ENCODE data around the gene PRCD.
"Not testable (repeated sequence)": the region's sequence is repeated elsewhere in the genome, so short reads cannot be mapped to it uniquely, and the experiment has no call there.

Gene PRCD

DNA sequence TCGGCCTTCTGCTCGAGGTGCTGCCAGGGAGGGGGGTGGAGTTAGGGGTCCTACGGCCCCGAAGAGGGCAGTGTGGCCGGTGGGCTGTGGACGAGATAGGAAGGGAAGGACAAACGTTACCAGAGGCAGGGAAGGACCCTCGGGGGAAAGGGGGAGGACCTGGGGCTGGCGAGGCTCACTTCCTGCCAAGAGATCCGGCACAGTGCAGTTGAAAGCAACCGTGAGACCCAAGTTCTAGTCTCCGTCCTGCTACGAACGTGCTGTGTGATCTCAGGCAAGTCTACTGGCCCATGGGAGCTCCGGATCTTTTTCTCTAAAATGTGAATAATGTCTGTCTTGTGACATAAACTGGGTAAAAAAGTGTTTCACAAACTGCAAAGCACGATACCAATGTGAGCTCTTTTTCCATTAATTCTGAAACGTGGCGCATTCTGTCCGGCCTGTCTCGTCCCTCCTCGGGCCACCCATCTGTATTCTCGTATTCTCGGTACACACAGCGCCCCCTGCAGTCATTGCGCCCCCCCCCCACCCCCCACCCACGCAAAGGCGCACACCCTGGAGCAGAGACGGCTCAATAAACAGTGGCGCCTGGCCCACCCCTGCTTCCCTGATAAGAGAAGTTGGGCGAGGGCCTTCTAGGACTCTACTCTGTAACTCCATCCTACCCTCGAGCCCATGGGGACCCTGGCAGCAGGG lies 11.2 kb upstream of the PRCD start:
- Histone ChIP-seq H3K4me1 (ENCODE audit: control insufficient read depth, insufficient read depth, low read length, poor library complexity, severe bottlenecking) (peaks cover 19% of the 10 kb centered on the region), H3K36me3 (ENCODE audit: control insufficient read depth, insufficient read depth, low read length) (no peaks in the 10 kb centered on the region), H3K4me3 (ENCODE audit: insufficient read depth, low read depth, low read length, poor library complexity, severe bottlenecking) (no peak overlapping the region), H3K9me3 (ENCODE audit: control insufficient read depth, low read length) (no peaks in the 10 kb centered on the region), H3K27ac (ENCODE audit: insufficient read depth, low read length, poor library complexity, severe bottlenecking) (peak overlapping the region; percentile 32), H3K27me3 (replicated peaks; ENCODE audit: control insufficient read depth, insufficient read depth, low read length, poor library complexity, severe bottlenecking) (no peaks in the 10 kb centered on the region)
- no peak for DNase-seq

GRCh38 chr17:76529224-76530094 lies 10.4 kb upstream of the PRCD start:
- no peaks in the 10 kb centered on the region for H3K27me3 ChIP-seq (replicated peaks; ENCODE audit: control insufficient read depth, insufficient read depth, low read length, poor library complexity, severe bottlenecking)
- H3K4me1 ChIP-seq (ENCODE audit: control insufficient read depth, insufficient read depth, low read length, poor library complexity, severe bottlenecking), result peaks cover 19% of the 10 kb centered on the region
- no peak for DNase-seq
- H3K36me3 ChIP-seq (ENCODE audit: control insufficient read depth, insufficient read depth, low read length), result no peaks in the 10 kb centered on the region
- no peak overlapping the region for H3K27ac ChIP-seq (ENCODE audit: insufficient read depth, low read length, poor library complexity, severe bottlenecking)
- H3K4me3 ChIP-seq (ENCODE audit: insufficient read depth, low read depth, low read length, poor library complexity, severe bottlenecking), result no peak overlapping the region
- H3K9me3 ChIP-seq (ENCODE audit: control insufficient read depth, low read length), result no peaks in the 10 kb centered on the region

- Histone ChIP-seq H3K4me1 (ENCODE audit: control insufficient read depth, insufficient read depth, low read length, poor library complexity, severe bottlenecking) (peaks cover 19% of the 10 kb centered on the region), H3K27me3 (replicated peaks; ENCODE audit: control insufficient read depth, insufficient read depth, low read length, poor library complexity, severe bottlenecking) (no peaks in the 10 kb centered on the region), H3K9me3 (ENCODE audit: control insufficient read depth, low read length) (no peaks in the 10 kb centered on the region), H3K27ac (ENCODE audit: insufficient read depth, low read length, poor library complexity, severe bottlenecking) (no peak overlapping the region), H3K36me3 (ENCODE audit: control insufficient read depth, insufficient read depth, low read length) (no peaks in the 10 kb centered on the region), H3K4me3 (ENCODE audit: insufficient read depth, low read depth, low read length, poor library complexity, severe bottlenecking) (no peak overlapping the region)
- DNase-seq, result no peak
These were observed 9.6 kb upstream of the PRCD start for GRCh38 chr17:76530095-76530723.

- no peak for DNase-seq
- Histone ChIP-seq H3K36me3 (ENCODE audit: control insufficient read depth, insufficient read depth, low read length) (no peaks in the 10 kb centered on the region), H3K27ac (ENCODE audit: insufficient read depth, low read length, poor library complexity, severe bottlenecking) (no peak overlapping the region), H3K9me3 (ENCODE audit: control insufficient read depth, low read length) (no peaks in the 10 kb centered on the region), H3K27me3 (replicated peaks; ENCODE audit: control insufficient read depth, insufficient read depth, low read length, poor library complexity, severe bottlenecking) (peaks cover under 1% of the 10 kb centered on the region), H3K4me1 (ENCODE audit: control insufficient read depth, insufficient read depth, low read length, poor library complexity, severe bottlenecking) (peaks cover 19% of the 10 kb centered on the region), H3K4me3 (ENCODE audit: insufficient read depth, low read depth, low read length, poor library complexity, severe bottlenecking) (no peak overlapping the region)
These were observed 8.9 kb upstream of the PRCD start for GRCh38 chr17:76530811-76531485.

DNA sequence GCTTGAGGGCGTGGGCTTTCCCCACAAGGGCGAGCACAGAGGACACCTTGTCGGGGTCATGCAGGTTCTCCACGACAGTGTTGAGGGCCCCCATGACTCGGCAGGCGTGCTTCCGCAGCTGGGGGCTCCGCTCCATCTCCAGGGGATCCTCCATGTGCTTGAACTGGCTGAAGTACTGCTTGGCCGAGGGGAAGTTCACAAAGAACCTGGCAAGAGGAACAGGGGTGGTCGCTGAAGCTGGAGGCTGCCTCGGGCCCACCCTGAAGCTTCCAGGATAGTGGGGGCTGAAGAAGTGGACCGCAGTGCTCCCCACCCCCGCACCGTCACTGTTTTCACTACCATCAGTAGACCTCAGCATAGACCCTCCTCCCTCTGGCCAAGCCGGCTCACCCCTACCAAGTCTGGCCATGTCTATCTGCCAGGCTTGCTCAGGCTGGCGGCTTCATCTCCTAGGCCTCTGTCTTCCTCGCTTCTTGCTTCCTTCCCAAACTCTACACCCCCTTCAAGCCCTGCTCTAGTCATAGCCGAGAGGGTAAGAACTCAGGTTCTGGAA lies 8.3 kb upstream of the PRCD start:
- no peaks in the 10 kb centered on the region for H3K36me3 ChIP-seq (ENCODE audit: control insufficient read depth, insufficient read depth, low read length)
- no peak overlapping the region for H3K27ac ChIP-seq (ENCODE audit: insufficient read depth, low read length, poor library complexity, severe bottlenecking)
- H3K4me1 ChIP-seq (ENCODE audit: control insufficient read depth, insufficient read depth, low read length, poor library complexity, severe bottlenecking), result peaks cover 19% of the 10 kb centered on the region
- peaks cover 4% of the 10 kb centered on the region for H3K27me3 ChIP-seq (replicated peaks; ENCODE audit: control insufficient read depth, insufficient read depth, low read length, poor library complexity, severe bottlenecking)
- H3K9me3 ChIP-seq (ENCODE audit: control insufficient read depth, low read length), result no peaks in the 10 kb centered on the region
- DNase-seq, result no peak
- H3K4me3 ChIP-seq (ENCODE audit: insufficient read depth, low read depth, low read length, poor library complexity, severe bottlenecking), result no peak overlapping the region

- DNase-seq, result no peak
- Histone ChIP-seq H3K4me1 (ENCODE audit: control insufficient read depth, insufficient read depth, low read length, poor library complexity, severe bottlenecking) (peaks cover 19% of the 10 kb centered on the region), H3K9me3 (ENCODE audit: control insufficient read depth, low read length) (no peaks in the 10 kb centered on the region), H3K27me3 (replicated peaks; ENCODE audit: control insufficient read depth, insufficient read depth, low read length, poor library complexity, severe bottlenecking) (peaks cover 8% of the 10 kb centered on the region), H3K36me3 (ENCODE audit: control insufficient read depth, insufficient read depth, low read length) (no peaks in the 10 kb centered on the region), H3K27ac (ENCODE audit: insufficient read depth, low read length, poor library complexity, severe bottlenecking) (no peak overlapping the region), H3K4me3 (ENCODE audit: insufficient read depth, low read depth, low read length, poor library complexity, severe bottlenecking) (no peak overlapping the region)
These were observed 7.7 kb upstream of the PRCD start for GRCh38 chr17:76532072-76532651.

- DNase-seq; H3K9me3 ChIP-seq (ENCODE audit: control insufficient read depth, low read length); H3K4me3 ChIP-seq (ENCODE audit: insufficient read depth, low read depth, low read length, poor library complexity, severe bottlenecking); H3K36me3 ChIP-seq (ENCODE audit: control insufficient read depth, insufficient read depth, low read length); H3K27ac ChIP-seq (ENCODE audit: insufficient read depth, low read length, poor library complexity, severe bottlenecking): not testable (repeated sequence)
- Histone ChIP-seq H3K27me3 (replicated peaks; ENCODE audit: control insufficient read depth, insufficient read depth, low read length, poor library complexity, severe bottlenecking) (peaks cover 19% of the 10 kb centered on the region), H3K4me1 (ENCODE audit: control insufficient read depth, insufficient read depth, low read length, poor library complexity, severe bottlenecking) (peaks cover 14% of the 10 kb centered on the region)
These were observed 6.0 kb upstream of the PRCD start for GRCh38 chr17:76533640-76534359.

- DNase-seq, result no peak
- Histone ChIP-seq H3K4me1 (ENCODE audit: control insufficient read depth, insufficient read depth, low read length, poor library complexity, severe bottlenecking) (peaks cover 10% of the 10 kb centered on the region), H3K36me3 (ENCODE audit: control insufficient read depth, insufficient read depth, low read length) (no peaks in the 10 kb centered on the region), H3K27me3 (replicated peaks; ENCODE audit: control insufficient read depth, insufficient read depth, low read length, poor library complexity, severe bottlenecking) (peaks cover 22% of the 10 kb centered on the region), H3K27ac (ENCODE audit: insufficient read depth, low read length, poor library complexity, severe bottlenecking) (no peak overlapping the region), H3K9me3 (ENCODE audit: control insufficient read depth, low read length) (no peaks in the 10 kb centered on the region), H3K4me3 (ENCODE audit: insufficient read depth, low read depth, low read length, poor library complexity, severe bottlenecking) (no peak overlapping the region)
These were observed 4.8 kb upstream of the PRCD start for GRCh38 chr17:76534831-76535732.

Measured in effector memory CD4-positive, alpha-beta T cell (primary cell).